ENCODE measurements around the gene DRG2.

DRG2 gene

GRCh38 chr17:18045691-18046350 is 41.9 kb upstream of the DRG2 start:
- no peaks in the 10 kb centered on the region for H3K4me1 ChIP-seq (ENCODE audit: control insufficient read depth in 1 of 2, insufficient read depth in 1 of 2, low read depth in 1 of 2, low read length in 1 of 2)
- no peak overlapping the region for H3K4me3 ChIP-seq (ENCODE audit: low read depth in 1 of 2, low read length in 1 of 2)
- peaks cover 7% of the 10 kb centered on the region for H3K36me3 ChIP-seq
- TF ChIP-seq CTCF (IDR thresholded peaks at IDR 0.05), result no peak
- H3K9me3 ChIP-seq, result no peaks in the 10 kb centered on the region
- H3K27me3 ChIP-seq, result no peaks in the 10 kb centered on the region
- no peak overlapping the region for H3K27ac ChIP-seq

- no peak overlapping the region for H3K4me3 ChIP-seq (ENCODE audit: low read depth in 1 of 2, low read length in 1 of 2)
- no peaks in the 10 kb centered on the region for H3K9me3 ChIP-seq
- TF ChIP-seq CTCF (IDR thresholded peaks at IDR 0.05), result no peak
- no peaks in the 10 kb centered on the region for H3K27me3 ChIP-seq
- no peak overlapping the region for H3K27ac ChIP-seq
- H3K4me1 ChIP-seq (ENCODE audit: control insufficient read depth in 1 of 2, insufficient read depth in 1 of 2, low read depth in 1 of 2, low read length in 1 of 2), result no peaks in the 10 kb centered on the region
- peaks cover 42% of the 10 kb centered on the region for H3K36me3 ChIP-seq
Observed at GRCh38 chr17:18055597-18055996, 32.2 kb upstream of the DRG2 start.

GRCh38 chr17:18056214-18056613 is 31.5 kb upstream of the DRG2 start:
- H3K4me3 ChIP-seq (ENCODE audit: low read depth in 1 of 2, low read length in 1 of 2), result no peak overlapping the region
- no peaks in the 10 kb centered on the region for H3K27me3 ChIP-seq
- TF ChIP-seq CTCF (IDR thresholded peaks at IDR 0.05), result no peak
- H3K4me1 ChIP-seq (ENCODE audit: control insufficient read depth in 1 of 2, insufficient read depth in 1 of 2, low read depth in 1 of 2, low read length in 1 of 2), result no peaks in the 10 kb centered on the region
- no peaks in the 10 kb centered on the region for H3K9me3 ChIP-seq
- peaks cover 48% of the 10 kb centered on the region for H3K36me3 ChIP-seq
- H3K27ac ChIP-seq, result no peak overlapping the region

GRCh38 chr17:18059283-18059682 is 28.5 kb upstream of the DRG2 start:
- TF ChIP-seq CTCF (IDR thresholded peaks at IDR 0.05), result no peak

GRCh38 chr17:18064053-18064452 is 23.7 kb upstream of the DRG2 start:
- peaks cover 57% of the 10 kb centered on the region for H3K36me3 ChIP-seq
- no peak for TF ChIP-seq CTCF (IDR thresholded peaks at IDR 0.05)
- no peaks in the 10 kb centered on the region for H3K4me1 ChIP-seq (ENCODE audit: control insufficient read depth in 1 of 2, insufficient read depth in 1 of 2, low read depth in 1 of 2, low read length in 1 of 2)
- no peaks in the 10 kb centered on the region for H3K27me3 ChIP-seq
- no peak overlapping the region for H3K27ac ChIP-seq
- H3K9me3 ChIP-seq, result no peaks in the 10 kb centered on the region
- no peak overlapping the region for H3K4me3 ChIP-seq (ENCODE audit: low read depth in 1 of 2, low read length in 1 of 2)

More at GRCh38 chr17:18059283-18059682, 28.5 kb upstream of the DRG2 start:
- H3K27me3 ChIP-seq, result no peaks in the 10 kb centered on the region
- H3K9me3 ChIP-seq, result no peaks in the 10 kb centered on the region
- H3K4me1 ChIP-seq (ENCODE audit: control insufficient read depth in 1 of 2, insufficient read depth in 1 of 2, low read depth in 1 of 2, low read length in 1 of 2), result no peaks in the 10 kb centered on the region
- peaks cover 60% of the 10 kb centered on the region for H3K36me3 ChIP-seq
- no peak overlapping the region for H3K4me3 ChIP-seq (ENCODE audit: low read depth in 1 of 2, low read length in 1 of 2)
- H3K27ac ChIP-seq, result no peak overlapping the region

Data from neutrophil (primary cell).